A673 (cell line): ENCODE data around the gene CGN.

Experiments used
- CTCF ChIP-seq: fragments of 300-800, 200-600 bp; sonication (generic); conservative IDR thresholded peaks from 2 replicates; pipeline ENCODE4 v1.5.1; 2017; ENCODE audit warnings: low read depth, mild to moderate bottlenecking, antibody characterized with exemption, low read length, moderate library complexity, mixed read lengths
- EZH2 ChIP-seq: fragments of 200-600 bp; sonication (generic); IDR thresholded peaks from 2 replicates; pipeline ENCODE4 v1.6.1; 2017; ENCODE audit warnings: borderline replicate concordance, low read depth, mild to moderate bottlenecking, mixed read lengths, antibody characterized with exemption, low read length; ENCODE audit not compliant: poor library complexity, severe bottlenecking

- TF ChIP-seq CTCF, result no peak
- TF ChIP-seq EZH2, result no peak
Measured at GRCh38 chr1:151533870-151534269, 22.7 kb downstream of the CGN start.
